NCI-H1417 treated with DMSO at 0.1 percent for 48 hours (cell line): ENCODE data around the gene LPIN1.
A peak's percentile ranks its signal among the peaks of the same experiment; 100 is the strongest.
"Not testable (repeated sequence)": the region's sequence is repeated elsewhere in the genome, so short reads cannot be mapped to it uniquely, and the experiment has no call there.

ENCODE experiments used
- DNase-seq: peaks from one replicate; lab custom pipeline; 2025; lab: John Stamatoyannopoulos, UW

Gene LPIN1

GRCh38 chr2:11744631-11745394 is 1.6 kb upstream of the LPIN1 start:
- DNase-seq, result no peak

DNA sequence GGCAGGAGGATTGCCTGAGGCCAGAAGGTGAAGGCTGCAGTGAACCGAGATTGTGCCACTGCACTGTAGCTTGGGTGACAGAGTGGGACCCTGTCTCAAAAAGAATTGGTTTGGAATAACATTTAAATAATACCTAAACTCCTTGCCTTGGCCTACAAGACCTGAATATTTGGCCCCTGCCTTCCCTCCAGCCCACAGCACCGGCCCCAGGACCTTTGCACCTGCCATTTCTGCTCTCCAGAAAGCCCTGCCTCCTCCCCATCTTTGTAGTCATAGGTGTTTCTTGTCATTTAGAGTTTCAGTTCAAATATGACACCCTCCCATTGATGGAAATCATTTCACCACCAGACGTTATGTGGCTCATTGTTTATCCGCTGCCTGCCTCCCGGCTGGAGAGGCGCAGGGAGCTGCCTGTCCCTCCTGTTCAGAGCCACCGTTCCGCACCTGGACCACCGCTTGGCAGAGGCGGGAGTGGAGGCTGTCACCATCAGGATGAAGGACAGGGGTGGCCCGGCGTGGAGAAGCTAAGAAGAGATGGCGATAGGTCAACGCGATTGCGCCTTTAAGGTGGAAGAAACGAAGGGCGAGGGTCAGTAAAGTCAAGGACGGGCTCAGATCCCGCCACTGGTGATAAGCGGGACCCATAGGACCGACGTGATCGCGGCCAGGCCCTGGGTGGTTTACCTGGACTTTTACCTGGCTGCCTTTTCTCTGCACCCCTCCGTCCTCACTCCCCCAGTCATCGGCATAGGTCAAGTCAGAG is 638 bp upstream of the LPIN1 start:
- DNase-seq, result no peak

DNA sequence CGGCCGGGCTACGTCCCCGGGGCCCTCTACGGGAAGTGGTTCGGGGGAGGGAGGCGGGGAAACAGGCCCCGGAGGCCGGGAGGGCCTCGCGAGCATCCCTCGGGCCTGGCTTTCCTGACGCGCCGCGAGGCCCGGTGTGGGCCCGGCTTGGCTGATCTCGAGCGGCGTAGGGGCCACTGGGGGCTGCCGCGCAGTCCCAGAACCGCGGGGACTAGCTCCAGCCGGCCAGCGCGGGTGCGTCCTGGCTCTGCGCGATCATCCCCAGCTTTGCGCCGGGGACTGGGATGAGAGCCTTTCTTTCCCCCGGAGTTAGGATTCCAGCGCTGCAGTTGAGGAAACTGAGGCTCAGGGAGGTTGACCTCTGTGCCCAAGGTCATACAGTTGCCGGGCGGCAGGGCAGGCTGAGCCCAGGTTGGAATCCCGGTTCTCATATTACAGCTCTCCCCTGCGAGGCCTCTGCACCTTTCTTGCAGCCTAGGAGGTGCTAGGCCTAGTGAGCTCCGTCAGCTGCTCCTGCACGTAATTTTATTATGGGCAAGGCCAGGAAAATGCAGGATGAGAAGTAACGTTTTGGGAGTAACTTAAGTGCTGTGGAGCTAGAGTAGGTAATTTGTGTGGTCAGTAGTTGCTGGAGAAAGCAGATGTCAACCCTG is 501 bp downstream of the LPIN1 start:
- DNase-seq, result no peak

DNA sequence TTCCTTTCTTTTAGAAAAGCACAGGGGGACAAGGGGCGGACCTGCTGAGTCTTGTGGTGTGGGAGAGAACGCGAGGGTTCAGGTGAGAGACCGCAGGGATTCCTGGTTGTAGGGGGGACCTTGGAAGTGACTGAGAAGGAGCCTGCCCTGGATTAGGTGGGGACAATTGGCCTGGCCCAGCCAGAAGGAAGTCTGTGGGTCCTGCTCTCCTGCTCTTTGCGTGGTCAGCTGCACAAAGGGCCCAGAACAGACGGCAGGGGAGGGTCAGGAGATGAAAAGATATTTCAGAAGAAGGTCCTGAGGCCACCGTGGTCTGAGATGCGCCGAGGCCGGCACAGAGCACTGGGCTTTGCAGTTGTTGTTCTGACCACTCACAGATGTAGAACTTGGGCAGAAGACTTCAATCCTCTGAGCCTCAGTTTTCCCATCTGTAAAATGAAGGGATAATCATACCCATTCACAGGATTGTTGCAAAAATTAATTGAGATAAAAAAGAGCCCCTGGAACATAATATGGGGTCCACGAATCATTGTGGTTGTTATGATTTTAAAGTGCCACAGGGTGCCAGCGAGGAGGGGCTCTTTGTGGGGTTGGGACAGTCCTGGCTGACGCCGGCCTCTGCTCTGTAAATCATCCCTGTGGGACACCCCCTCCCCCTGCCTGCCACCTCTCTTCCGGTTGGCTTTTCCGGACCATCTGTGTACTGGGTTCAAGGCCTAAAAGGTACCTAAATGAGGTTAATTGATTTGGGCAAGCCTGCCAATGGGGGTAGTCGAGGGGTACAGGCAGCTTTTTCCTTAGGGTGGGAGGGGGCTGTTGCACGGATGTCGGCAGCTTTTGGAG is 1.8 kb downstream of the LPIN1 start:
- DNase-seq, result no peak

GRCh38 chr2:11748861-11749645 is 2.6 kb downstream of the LPIN1 start:
- no peak for DNase-seq

DNA sequence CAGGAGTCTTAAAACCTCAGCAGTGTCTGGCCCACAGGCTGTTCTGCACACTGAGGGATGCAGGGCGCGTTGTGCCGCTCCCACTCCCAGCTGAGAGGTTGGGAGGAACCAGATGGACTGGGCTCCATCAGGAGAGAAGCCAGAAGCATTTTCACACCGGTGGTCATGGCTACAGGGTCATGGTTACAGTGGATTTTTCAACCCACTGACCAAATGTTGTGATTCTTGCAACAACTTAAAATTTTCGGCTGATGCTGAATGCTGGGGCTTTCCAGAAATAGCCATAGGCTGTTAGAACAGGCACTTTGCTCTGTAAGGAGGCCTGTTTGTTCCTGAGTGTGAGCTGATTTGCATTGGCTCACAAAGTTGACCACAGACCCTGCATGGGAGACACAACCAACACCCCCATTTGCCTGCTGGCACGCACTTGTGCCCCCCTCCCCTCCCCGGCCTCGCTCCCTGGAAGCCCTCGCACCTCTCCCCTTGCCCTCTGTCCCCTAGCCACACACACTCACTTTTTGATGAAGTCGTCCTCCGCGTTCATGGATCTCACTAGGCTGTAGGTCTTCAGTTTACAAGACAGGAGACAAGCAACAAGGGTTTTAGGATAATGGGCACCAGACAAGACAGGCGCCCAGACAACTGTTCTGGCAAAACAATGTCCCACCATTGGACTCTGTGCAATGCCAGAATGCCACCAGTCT is 3.4 kb downstream of the LPIN1 start:
- DNase-seq, result no peak

DNA sequence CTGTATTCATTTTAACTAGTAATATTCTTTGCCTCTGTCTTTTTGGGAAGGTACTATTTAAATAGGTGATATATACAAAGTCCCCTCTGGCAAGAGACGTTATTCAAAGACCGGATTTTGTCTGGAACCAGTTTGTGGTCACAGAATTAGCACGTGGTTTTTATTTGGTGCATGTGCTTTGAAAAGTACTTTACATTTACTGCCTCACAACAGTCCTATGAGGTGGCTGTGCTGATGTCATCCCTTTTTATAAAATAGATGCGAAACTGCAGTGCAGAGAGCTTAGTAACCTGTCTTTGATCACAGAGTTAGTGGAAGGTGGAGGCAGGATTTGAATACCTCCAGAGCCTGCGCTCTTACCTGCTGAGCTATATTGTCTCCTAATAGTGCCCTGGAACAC is 4.0 kb downstream of the LPIN1 start:
- DNase-seq, result no peak

- no peak for DNase-seq
Observed at GRCh38 chr2:11750917-11751316, 4.5 kb downstream of the LPIN1 start.

GRCh38 chr2:11752906-11753305 is 6.5 kb downstream of the LPIN1 start:
- no peak for DNase-seq

GRCh38 chr2:11753452-11753885 is 7.0 kb downstream of the LPIN1 start:
- DNase-seq, result peak; percentile 52

GRCh38 chr2:11753886-11754699 is 7.7 kb downstream of the LPIN1 start:
- no peak for DNase-seq

DNA sequence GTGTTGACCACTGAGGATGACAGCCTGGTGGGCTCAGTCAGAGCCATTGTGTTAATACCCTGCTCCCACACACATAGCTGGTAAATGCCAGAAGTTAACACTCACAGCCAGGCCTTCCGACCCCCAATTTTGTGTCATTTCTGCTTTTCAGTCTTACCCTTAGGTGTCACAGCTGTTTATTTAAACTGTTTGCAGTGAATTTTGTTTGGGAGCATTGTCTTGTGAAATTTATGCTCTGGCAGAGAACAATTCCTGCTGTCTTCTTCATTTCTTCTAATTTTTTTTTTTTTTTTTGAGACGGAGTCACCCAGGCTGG is 8.2 kb downstream of the LPIN1 start:
- no peak for DNase-seq

- DNase-seq, result peak; percentile 53
Observed at GRCh38 chr2:11757101-11757500, 10.7 kb downstream of the LPIN1 start.

- no peak for DNase-seq
Observed at GRCh38 chr2:11758187-11758586, 11.8 kb downstream of the LPIN1 start.

DNA sequence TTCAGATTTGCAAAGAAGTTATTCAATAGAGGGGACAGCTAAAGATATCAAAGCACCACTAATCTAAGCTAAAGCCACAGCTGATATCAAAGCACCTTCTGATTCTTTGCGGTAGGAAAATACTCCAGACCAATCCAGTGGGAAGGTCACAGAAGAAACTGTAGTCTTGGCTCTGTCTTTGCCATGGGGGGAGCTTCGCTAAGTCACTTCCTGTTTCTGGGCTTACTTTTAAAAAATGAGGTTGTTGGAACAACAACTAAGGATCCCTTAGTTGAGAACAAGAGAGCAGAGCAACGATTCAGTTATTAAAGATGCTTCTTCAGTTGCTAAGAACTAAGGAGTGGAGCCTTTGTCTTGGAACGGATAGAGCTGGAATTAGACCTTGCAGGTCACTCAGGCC is 12.2 kb downstream of the LPIN1 start:
- no peak for DNase-seq

GRCh38 chr2:11759182-11759975 is 12.9 kb downstream of the LPIN1 start:
- DNase-seq, result not testable (repeated sequence)

- no peak for DNase-seq
Observed at GRCh38 chr2:11761259-11761658, 14.8 kb downstream of the LPIN1 start.

- no peak for DNase-seq
Observed at GRCh38 chr2:11762031-11762430, 15.6 kb downstream of the LPIN1 start.
